ENCODE results near the gene HACD4.

The HACD4 gene, protein sequence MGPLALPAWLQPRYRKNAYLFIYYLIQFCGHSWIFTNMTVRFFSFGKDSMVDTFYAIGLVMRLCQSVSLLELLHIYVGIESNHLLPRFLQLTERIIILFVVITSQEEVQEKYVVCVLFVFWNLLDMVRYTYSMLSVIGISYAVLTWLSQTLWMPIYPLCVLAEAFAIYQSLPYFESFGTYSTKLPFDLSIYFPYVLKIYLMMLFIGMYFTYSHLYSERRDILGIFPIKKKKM

GRCh38 chr9:21031091-21031807, at the start of gene HACD4:
HACD4 (minus strand) TSS chr9:21031640; CDS start chr9:21031590, 50 bp downstream.
- DNase-seq (ENCODE audit: low read depth in 2 of 2), result peak; percentile 32 to 44

GRCh38 chr9:21080793-21081192, 49.4 kb upstream of the HACD4 start:
- no peak for DNase-seq (ENCODE audit: low read depth in 2 of 2)

DNA sequence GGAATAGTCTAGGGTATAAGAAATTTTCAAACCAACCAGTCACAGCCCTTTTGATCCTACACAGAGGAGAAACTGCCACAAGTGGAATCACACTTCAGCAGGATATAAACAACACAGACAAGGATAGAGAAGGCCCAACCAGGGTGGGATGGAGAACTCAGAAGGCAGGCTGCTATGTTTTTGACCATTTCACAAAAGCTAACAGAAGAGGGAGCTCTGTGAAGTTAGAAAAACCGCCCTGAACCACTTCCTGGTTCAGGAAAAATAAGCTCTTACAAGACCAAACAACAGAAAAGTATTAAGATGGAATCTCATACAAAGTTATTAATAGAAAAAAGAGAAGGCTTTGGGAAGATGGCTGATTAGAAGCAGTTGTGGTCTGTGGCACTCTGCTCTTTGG, 47.3 kb upstream of the HACD4 start:
- DNase-seq (ENCODE audit: low read depth in 2 of 2), result no peak

DNA sequence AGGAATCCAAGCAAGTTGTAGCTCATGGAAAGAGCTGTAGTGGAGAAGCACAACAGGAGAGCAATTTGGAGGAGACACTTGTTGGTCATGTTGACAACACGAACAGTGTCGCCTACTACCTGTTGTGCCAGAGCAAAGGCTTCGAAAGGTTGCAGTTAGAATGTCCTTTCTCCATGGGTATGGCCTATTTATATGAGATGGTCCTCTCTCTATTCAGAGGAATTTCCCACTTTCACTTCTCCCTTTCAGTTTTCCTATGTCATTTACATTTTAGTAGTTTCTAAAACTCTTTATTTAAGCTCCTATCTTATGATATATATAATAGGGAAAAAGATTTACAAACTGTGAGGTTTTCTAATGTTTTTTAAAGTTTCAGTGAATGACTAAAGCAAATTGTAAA, 46.3 kb upstream of the HACD4 start, which contains the start of gene IFNB1:
IFNB1 (minus strand) TSS at position 162 of the 400 bp plus-strand sequence; CDS start at position 89, 73 bp downstream.
- no peak for DNase-seq (ENCODE audit: low read depth in 2 of 2)

DNA sequence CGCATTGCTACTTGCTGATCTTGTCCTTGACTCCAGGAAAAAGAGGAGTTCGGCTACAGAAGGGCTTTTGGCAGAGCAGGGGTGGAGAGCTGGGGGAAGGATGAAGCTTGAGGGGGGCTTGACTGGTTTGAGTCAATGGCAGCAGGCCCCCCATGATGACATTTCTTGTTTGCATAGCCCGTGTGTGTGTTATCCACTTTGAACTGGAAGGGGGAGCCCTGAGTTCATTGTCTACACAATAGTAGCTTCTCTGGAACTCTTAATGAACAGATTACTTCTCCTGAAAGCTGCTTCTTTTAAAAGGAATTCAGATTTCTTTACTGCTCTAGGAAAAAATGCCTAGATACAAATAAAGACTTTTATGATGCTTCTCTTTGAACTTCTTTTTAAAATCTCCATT, 44.0 kb upstream of the HACD4 start:
- no peak for DNase-seq (ENCODE audit: low read depth in 2 of 2)

DNA sequence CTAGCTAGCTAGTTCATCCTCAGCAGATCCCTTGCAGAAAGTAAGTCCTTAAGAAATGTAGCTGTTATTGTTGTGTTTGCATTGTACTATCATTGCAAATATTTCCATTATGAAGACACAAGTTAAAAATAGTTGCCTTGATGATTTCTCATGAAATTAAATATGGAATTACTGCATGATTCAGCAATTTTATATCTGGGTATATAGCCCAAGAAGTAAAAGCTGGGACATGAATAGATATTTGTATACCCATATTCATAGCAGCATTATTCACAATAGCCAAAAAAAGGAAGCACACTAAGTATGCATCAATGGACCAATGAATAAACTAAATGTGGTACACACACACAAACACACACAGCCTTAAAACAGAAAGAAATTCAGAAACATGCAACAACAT, 39.5 kb upstream of the HACD4 start:
- no peak for DNase-seq (ENCODE audit: low read depth in 2 of 2)

DNA sequence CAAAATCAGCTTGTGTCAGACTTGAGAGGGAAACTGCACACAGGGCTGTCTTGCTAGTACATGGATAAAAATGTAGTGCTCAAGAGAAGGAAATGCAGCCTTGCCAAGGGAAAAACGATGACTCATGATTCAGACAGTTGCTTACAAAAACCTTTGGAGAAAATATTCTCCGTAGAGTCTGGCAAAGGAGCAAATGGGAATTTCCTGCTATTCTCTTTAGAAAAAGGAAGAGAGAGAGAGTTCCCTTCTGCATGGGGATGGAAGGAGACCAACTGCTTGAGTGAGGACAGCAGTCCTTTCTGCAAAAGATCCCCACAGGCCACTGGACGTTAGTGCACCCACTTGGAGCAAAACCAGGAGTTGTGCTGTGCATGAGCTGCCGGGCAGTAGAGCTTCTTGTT, 38.7 kb upstream of the HACD4 start:
- no peak for DNase-seq (ENCODE audit: low read depth in 2 of 2)

GRCh38 chr9:21060919-21061561, 29.6 kb upstream of the HACD4 start:
- no peak for DNase-seq (ENCODE audit: low read depth in 2 of 2)

GRCh38 chr9:21056931-21057330, 25.5 kb upstream of the HACD4 start:
- no peak for DNase-seq (ENCODE audit: low read depth in 2 of 2)

GRCh38 chr9:21053851-21054250, 22.4 kb upstream of the HACD4 start:
- no peak for DNase-seq (ENCODE audit: low read depth in 2 of 2)

GRCh38 chr9:21047281-21047691, 15.8 kb upstream of the HACD4 start:
- no peak for DNase-seq (ENCODE audit: low read depth in 2 of 2)

GRCh38 chr9:21043841-21044240, 12.4 kb upstream of the HACD4 start:
- DNase-seq (ENCODE audit: low read depth in 2 of 2), result no peak

DNA sequence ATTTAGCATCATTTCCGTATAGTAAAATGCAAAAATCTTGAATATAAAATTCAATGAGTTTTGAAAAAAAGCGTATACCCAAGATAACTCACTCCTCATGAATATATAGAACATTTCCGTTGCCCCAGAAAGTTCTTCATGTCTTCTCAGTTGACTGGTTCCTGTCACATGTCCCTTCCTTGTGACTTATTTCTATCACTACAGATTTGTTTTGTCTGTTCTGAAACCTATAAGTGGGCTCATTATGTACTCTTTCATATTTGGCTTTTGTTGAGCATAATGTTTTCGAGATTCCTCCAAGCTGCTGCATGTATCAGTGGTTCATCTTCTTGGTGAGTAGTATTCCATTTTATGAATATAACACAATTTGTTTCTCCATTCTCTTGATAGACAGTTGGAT, 11.0 kb upstream of the HACD4 start:
- no peak for DNase-seq (ENCODE audit: low read depth in 2 of 2)

DNA sequence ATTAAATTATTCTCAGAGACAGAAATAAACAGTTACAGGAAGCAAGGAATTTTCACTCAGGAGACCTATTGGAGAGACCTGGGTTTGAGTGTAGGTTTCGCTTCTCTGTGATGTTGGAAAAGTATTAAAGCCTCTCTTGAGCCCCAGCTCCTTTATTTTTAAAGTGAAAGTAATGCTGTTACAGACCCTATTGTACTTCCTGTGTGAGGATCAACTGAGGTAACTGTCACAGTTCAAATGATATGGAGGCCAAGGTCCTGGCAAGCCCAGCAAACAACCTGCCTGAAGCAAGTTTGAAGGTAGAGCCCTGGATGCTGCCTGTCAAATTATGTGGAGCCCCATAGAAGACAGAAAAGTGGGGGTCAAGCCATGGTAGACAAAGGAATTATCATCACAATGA, 7.9 kb upstream of the HACD4 start:
- no peak for DNase-seq (ENCODE audit: low read depth in 2 of 2)

- no peak for DNase-seq (ENCODE audit: low read depth in 2 of 2)
Measured at GRCh38 chr9:21037278-21037677, 5.8 kb upstream of the HACD4 start.

DNA sequence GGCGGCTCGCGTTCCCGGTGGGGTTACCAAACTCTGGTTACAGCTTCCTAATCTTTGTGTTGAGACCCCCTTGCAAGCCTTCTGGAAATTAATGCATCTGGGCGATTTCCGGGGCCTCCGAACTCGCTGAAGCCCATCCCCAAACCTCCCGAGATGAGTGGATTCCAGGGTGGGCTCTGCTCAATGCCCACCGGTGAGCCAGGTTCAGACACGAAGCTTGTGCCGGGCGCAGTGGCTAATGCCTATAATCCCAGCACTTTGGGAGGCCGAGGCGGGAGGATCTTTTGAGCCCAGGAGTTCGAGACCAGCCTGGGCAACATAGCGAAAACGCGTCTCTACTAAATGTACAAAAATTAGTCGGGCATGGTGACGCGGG, 356 bp upstream of the HACD4 start:
- no peak for DNase-seq (ENCODE audit: low read depth in 2 of 2)

- DNase-seq (ENCODE audit: low read depth in 2 of 2), result no peak
Measured at GRCh38 chr9:21030389-21031035, 928 bp downstream of the HACD4 start.

DNA sequence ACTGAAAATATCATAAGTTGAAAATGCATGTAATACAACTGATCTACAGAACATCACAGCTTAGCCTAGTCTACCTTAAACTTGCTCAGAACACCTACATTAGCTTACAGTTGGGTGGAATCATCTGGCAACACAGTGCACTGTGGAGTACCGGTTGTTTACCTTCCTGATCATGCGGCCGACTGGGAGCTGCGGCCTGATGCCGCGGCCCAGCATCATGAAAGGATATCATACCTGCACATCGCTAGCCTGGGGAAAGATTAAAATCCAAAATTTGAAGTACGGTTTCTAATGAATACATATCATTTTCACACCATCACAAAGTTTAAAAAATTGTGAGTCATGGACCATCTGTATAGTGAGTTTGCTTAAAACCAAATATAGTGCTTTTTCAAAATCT, 1.8 kb downstream of the HACD4 start:
- DNase-seq (ENCODE audit: low read depth in 2 of 2), result no peak

DNA sequence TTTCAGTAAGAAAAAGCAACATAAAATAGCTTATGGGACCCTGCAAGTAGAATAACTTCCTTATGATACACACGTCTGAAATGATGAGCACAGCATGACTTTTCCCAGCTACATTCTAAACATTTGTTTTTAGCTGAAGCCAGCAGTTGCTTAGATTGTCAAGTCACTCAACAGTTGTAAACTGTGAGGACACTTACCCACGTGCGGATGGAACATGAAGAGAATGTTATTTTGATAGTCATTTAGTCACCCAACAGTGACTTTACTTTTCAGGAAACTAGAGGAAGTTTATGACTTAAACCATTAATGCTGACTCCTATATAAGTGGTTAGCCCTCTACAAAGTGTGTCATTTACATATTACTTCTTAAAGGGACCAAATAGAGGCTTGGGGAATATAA, 3.0 kb downstream of the HACD4 start:
- DNase-seq (ENCODE audit: low read depth in 2 of 2), result no peak

- no peak for DNase-seq (ENCODE audit: low read depth in 2 of 2)
Measured at GRCh38 chr9:21027295-21027694, 4.1 kb downstream of the HACD4 start.

DNA sequence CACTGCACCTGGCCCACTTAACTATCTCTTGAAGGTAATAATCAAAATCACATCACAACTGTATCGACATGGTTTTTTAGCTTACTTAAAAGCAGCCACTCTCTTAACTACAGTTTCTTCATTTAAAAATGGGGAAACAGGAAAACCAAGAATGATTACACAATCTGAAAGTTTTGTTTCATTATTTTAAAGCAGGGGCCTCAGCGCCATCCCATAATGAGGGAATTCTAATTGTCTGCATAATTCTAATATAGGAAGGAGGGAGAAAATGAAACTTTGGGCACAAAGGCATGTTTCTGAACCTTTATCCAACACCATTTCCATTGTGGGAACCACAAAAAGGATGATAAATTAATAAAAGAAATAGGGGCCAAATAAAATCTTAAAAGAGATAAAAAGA, 7.6 kb downstream of the HACD4 start:
- DNase-seq (ENCODE audit: low read depth in 2 of 2), result no peak

DNA sequence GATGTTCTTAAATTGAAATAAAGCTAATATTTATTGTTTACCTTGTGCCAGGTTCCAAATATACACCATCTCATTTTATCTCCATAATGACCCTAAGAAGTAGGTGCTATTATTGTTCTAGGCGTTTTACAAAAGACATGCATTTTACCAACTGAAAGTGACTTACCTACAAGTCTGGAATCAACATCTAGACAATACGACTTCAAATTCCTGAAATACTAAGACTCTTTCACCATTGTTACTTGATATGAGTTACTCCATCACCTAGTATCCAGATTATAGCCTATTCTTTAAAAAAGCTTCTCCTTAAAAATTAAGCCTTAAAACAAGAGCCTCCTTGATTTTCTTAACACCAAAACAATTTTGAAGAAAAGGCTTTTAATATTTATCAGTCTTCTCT, 13.3 kb downstream of the HACD4 start:
- no peak for DNase-seq (ENCODE audit: low read depth in 2 of 2)
